Aorta (tissue), 5 donors: ENCODE measurements around the gene NIT2. TPM values are rescaled to one million over a fixed set of nuclear protein-coding genes. Genes with fewer than 3 reads are reported as not detected.
"Not testable (repeated sequence)": the region's sequence is repeated elsewhere in the genome, so short reads cannot be mapped to it uniquely, and the experiment has no call there.

Experiments
- ATAC-seq: fragments of 200-7000 bp; cut with Tn5 transposase; one replicate; pipeline ENCODE4 v1.9.1; 2022; ENCODE audit warnings: moderate library complexity; ENCODE audit not compliant: low FRiP score
- DNase-seq, 2 donors: peaks; one replicate each; pipeline ENCODE4 v3.0.0-alpha.2; 2020
- H3K27ac ChIP-seq, 2 donors: one replicate each; pipeline ENCODE4 v1.5.1; 2013; ENCODE audit warnings: low read length in 2 of 2, mild to moderate bottlenecking in 2 of 2, moderate library complexity in 2 of 2, control low read depth in 1 of 2, inconsistent platforms in 1 of 2, low read depth in 1 of 2
- H3K27me3 ChIP-seq, 2 donors: one replicate each; pipeline ENCODE4 v1.6.1; 2013; ENCODE audit warnings: control low read depth in 1 of 2, low read length in 1 of 2, mild to moderate bottlenecking in 1 of 2, moderate library complexity in 1 of 2; ENCODE audit not compliant: insufficient read depth in 2 of 2, control insufficient read depth in 1 of 2
- H3K36me3 ChIP-seq, 2 donors: one replicate each; pipeline ENCODE4 v1.6.1; 2013; ENCODE audit warnings: control low read depth in 1 of 2, low read length in 1 of 2, mild to moderate bottlenecking in 1 of 2; ENCODE audit not compliant: insufficient read depth in 2 of 2, control insufficient read depth in 1 of 2
- H3K4me1 ChIP-seq, 2 donors: one replicate each; pipeline ENCODE4 v1.6.1; 2013; ENCODE audit warnings: low read length in 2 of 2, control low read depth in 1 of 2, mild to moderate bottlenecking in 1 of 2, moderate library complexity in 1 of 2; ENCODE audit not compliant: insufficient read depth in 2 of 2, control insufficient read depth in 1 of 2
- H3K4me3 ChIP-seq, 2 donors: one replicate each; pipeline ENCODE4 v1.5.1; 2013; ENCODE audit warnings: low read length in 2 of 2, control low read depth in 1 of 2, mild to moderate bottlenecking in 1 of 2
- H3K9me3 ChIP-seq: one replicate; pipeline ENCODE4 v1.6.1; 2013; ENCODE audit warnings: mild to moderate bottlenecking, low read length; ENCODE audit not compliant: control insufficient read depth
- WGBS, 2 donors: extraction: QIAGEN DNeasy Blood & Tissue Kit; methylation state at CpG; one replicate each; pipeline ENCODE4 v1.1.7; 2013; 5-methylcytosine and 5-hydroxymethylcytosine counted together
- intact Hi-C, 2 donors: fragments of 100-400 bp; cut with DNase I; formaldehyde crosslinking; loops; one replicate each; pipeline versions ENCODE4 v1.14.2 to v1.15.0; 2022
- polyA plus RNA-seq, 2 donors: library from polyadenylated mRNA; stranded (reverse); fragments of 200-250 nt; gene quantifications; one replicate each; pipeline ENCODE4 v1.2.3, GENCODE V29; 2013
- total RNA-seq, 2 donors: library from RNA; stranded (reverse); fragmentation: NEBNext Ultra II Directional; extraction: Animal tissue kit (Norgen Biotek cat#: 25700); gene quantifications; one replicate each; pipeline ENCODE4 v1.2.1, GENCODE V29; 2021
- donor health status: healthy with polysubstance abuse.
- donor health status: Bipolar disorder and iron deficiency.
- donor health status: DM: no; HTN: no; CAD: no.
- donor health status: DM: no; HTN: no; CAD: no.
- donor health status: DM: yes; HTN: yes; CAD: no.

The NIT2 gene
- total and polyA plus RNA-seq, 4 donors: 13.3 to 58.7 (median 33.9) TPM

- ATAC-seq, DNase-seq, H3K4me1 ChIP-seq, H3K27ac ChIP-seq, H3K9me3 ChIP-seq, H3K4me3 ChIP-seq, intact Hi-C loops, H3K27me3 ChIP-seq: not testable (repeated sequence)
- 100% methylated on average over 2 of the region's 2 CpGs; no CpG with 5 or more reads in 1 of the 2 donors for WGBS, 2 donors
- H3K36me3 ChIP-seq: peaks cover 10 to 23% of the 10 kb centered on the region in 2 donors
Observed at GRCh38 chr3:100351770-100352169, 17.2 kb downstream of the NIT2 start.

DNA sequence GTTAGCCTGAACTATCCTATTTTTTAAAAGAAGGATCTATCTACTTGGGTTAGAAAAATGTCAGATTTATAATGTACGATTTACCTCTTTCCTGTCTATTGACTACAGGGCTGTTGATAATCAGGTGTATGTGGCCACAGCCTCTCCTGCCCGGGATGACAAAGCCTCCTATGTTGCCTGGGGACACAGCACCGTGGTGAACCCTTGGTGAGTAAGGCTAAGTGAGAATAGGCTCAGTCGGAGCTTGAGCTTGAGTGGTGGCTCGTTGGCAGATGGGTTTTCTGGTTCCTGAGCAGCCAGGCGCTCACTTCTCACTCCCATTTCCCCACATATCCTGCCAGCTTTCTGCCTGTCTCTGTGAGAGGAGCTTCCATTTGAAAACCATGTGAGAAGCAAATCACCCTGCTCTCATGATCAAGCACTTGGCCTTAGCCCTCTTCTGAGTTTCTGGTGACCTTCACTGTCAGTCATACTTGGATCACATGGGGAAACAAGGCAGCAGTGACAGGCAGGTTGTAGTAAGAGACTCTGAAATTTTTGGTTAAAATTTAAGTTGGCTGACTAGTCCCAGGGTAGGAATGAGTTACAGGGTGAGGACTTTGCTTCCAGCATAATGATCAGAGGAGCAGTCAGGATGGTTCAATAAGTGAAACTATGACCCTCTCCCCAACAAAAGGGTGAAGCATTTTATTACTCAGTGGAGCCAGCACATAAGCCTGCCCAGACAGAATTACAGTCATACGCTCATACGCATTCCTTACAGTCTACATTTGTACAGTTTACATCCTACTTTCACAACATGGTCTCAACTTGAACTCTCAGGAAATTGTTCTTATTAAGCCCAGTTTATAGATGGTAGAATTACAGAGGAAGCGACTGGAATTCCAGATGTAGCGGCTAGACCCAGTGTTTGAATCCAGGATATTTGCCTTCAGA lies 18.0 kb downstream of the NIT2 start:
- Histone ChIP-seq H3K27ac (no peak overlapping the region), H3K9me3 (peaks cover 1% of the 10 kb centered on the region), H3K27me3 (no peaks in the 10 kb centered on the region), H3K4me3 (no peak overlapping the region), H3K36me3 (peaks cover 10 to 23% of the 10 kb centered on the region in 2 donors), H3K4me1 (no peaks in the 10 kb centered on the region)
- ATAC-seq: no peak
- DNase-seq: no peak
- 95 to 97% methylated on average over 10 of the region's 10 CpGs for WGBS, 2 donors
- intact Hi-C loops: no loop called here

- 81 to 93% methylated on average over 3 of the region's 3 CpGs for WGBS, 2 donors
- DNase-seq: no peak
- Histone ChIP-seq H3K9me3 (peaks cover 1% of the 10 kb centered on the region), H3K27me3 (no peaks in the 10 kb centered on the region), H3K27ac (no peak overlapping the region), H3K36me3 (peaks cover 10 to 18% of the 10 kb centered on the region in 2 donors), H3K4me3 (no peak overlapping the region), H3K4me1 (no peaks in the 10 kb centered on the region)
- intact Hi-C loops: no loop called here
- ATAC-seq: no peak
Observed at GRCh38 chr3:100354850-100355249, 20.3 kb downstream of the NIT2 start.

DNA sequence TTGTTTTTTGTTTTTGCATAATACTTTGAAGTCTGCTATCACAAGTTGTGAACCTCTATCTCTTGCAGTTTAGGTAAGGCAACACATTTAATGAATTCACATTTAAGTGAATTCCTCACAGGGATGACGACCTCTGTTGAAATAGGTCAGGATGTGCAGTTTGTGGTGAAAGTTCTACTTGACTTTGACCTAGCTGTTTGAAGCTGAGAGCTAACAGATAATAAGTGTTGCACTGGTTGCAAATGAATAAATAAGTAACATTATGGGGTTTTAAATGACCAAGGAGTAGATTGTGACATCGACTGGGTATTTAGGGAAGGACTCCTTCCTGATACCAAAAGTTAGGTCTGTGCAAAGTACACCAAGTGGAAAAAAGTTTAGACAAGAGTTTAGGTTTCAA lies 23.9 kb downstream of the NIT2 start:
- Histone ChIP-seq H3K4me1 (no peaks in the 10 kb centered on the region), H3K4me3 (no peak overlapping the region), H3K9me3 (peaks cover 3% of the 10 kb centered on the region), H3K36me3 (peaks cover 1 to 14% of the 10 kb centered on the region in 2 donors), H3K27me3 (no peaks in the 10 kb centered on the region), H3K27ac (no peak overlapping the region)
- intact Hi-C loops: no loop called here
- no peak for DNase-seq
- 94 to 95% methylated on average over 2 of the region's 2 CpGs for WGBS, 2 donors
- ATAC-seq: no peak

DNA sequence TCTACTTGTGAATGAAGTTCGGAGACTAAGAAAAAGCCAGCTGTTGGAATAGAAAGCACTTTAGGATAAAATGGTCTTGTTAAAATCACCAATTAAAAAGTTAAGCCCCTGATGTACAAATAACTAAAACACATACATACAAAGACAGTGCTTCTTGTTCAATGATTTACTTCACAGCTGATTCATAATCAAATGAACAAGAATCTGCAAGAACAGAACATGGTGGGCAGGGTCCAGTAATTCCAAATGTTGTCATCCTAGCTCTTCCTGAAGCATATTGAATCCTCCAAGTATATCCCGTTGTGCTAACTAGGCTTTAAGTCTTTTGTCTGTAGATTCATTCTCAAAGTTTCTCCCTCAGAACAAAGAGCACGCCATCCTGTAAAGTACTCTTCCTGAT lies 24.5 kb downstream of the NIT2 start:
- no peaks in the 10 kb centered on the region for H3K4me1 ChIP-seq
- intact Hi-C loops: no loop called here
- H3K27me3 ChIP-seq: no peaks in the 10 kb centered on the region
- peaks cover 1 to 14% of the 10 kb centered on the region in 2 donors for H3K36me3 ChIP-seq
- peaks cover 3% of the 10 kb centered on the region for H3K9me3 ChIP-seq
- H3K4me3 ChIP-seq: no peak overlapping the region
- no peak for ATAC-seq
- WGBS, 2 donors: 90 to 93% methylated on average over 3 of the region's 3 CpGs
- no peak for DNase-seq
- no peak overlapping the region for H3K27ac ChIP-seq

DNA sequence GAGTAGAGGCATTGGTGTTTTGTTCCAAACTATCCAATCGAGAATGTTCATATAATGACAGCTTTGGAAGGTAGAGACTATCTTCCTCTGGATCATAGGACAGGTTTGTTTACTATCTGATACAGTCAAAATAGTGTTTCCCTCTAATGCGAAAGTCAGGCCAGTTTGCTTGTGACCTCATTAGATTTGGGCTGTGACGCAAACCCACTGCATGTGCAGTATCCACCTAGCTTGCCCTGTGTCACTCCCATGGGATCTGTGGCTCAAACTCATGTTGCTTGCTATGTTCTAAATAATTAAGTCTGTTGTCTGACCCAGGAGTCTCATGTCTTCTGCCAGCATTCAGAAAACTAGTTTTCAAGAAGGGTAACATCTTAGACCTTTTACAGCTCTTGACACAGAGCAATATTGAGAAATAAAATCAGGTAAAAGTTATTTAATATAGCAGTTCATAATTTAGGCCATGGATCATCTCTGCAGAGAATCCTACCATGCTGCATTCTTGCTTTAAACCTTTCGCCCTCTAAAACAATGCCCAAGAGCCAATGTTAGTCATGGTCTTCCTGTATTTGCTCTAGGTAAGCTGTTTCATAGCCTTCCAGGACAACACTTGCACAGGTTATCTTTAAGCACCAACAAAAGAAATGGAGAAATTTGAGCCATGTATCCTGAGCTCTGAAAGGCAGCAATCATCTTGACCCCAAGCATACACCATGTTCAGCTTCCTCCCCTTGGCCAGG lies 26.4 kb downstream of the NIT2 start:
- Histone ChIP-seq H3K9me3 (peaks cover 3% of the 10 kb centered on the region), H3K27ac (no peak overlapping the region), H3K4me3 (no peak overlapping the region), H3K27me3 (no peaks in the 10 kb centered on the region), H3K36me3 (peaks cover under 1 to 3% of the 10 kb centered on the region in 2 donors), H3K4me1 (no peaks in the 10 kb centered on the region)
- DNase-seq (no peak), ATAC-seq (no peak)
- 97 to 99% methylated on average over 4 of the region's 4 CpGs for WGBS, 2 donors
- intact Hi-C loops: no loop called here

DNA sequence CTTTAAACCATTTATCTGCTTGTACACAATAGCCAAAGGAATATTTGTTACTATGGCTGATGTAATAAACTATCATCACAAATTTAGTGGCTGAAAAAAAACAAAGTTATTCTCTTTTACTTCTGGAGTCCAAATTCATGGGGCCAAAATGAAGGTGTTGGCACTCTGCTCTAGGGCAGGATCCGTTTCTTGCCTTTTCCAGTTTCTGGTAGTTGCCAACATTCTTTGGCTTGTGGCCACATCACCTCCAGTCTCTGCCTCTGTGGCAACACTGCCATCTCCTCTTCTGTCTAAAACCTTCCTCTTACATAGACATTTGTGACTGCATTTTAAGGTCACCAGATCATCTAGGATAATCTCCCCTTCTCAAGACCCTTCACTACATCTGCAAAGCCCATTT lies 27.3 kb downstream of the NIT2 start:
- Histone ChIP-seq H3K36me3 (peaks cover 2 to 3% of the 10 kb centered on the region in 2 donors), H3K4me3 (no peak overlapping the region), H3K27ac (no peak overlapping the region), H3K27me3 (no peaks in the 10 kb centered on the region), H3K4me1 (no peaks in the 10 kb centered on the region), H3K9me3 (peaks cover 3% of the 10 kb centered on the region)
- intact Hi-C loops: no loop called here
- DNase-seq (no peak), ATAC-seq (no peak)
- WGBS, 2 donors: 12 to 13% methylated on average over 1 of the region's 1 CpG

- Histone ChIP-seq H3K27me3 (no peaks in the 10 kb centered on the region), H3K36me3 (peaks cover 2 to 3% of the 10 kb centered on the region in 2 donors), H3K4me1 (peaks cover 0 to 2% of the 10 kb centered on the region in 2 donors), H3K9me3 (peaks cover 3% of the 10 kb centered on the region), H3K27ac (no peak overlapping the region), H3K4me3 (no peak overlapping the region)
- intact Hi-C loops: no loop called here
- 76 to 82% methylated on average over 3 of the region's 3 CpGs for WGBS, 2 donors
- DNase-seq: no peak
- ATAC-seq: no peak
Observed at GRCh38 chr3:100364421-100364820, 29.9 kb downstream of the NIT2 start.
